Right cardiac atrium (tissue), 5 donors: Measurements from ENCODE around the gene ZBTB12. TPM values are rescaled to one million over a fixed set of nuclear protein-coding genes. Genes with fewer than 3 reads are reported as not detected.
A peak's percentile ranks its signal among the peaks of the same experiment; 100 is the strongest.
"Not testable (repeated sequence)": the region's sequence is repeated elsewhere in the genome, so short reads cannot be mapped to it uniquely, and the experiment has no call there.

Experiments
- ATAC-seq, 2 donors: fragments of 200-7000 bp; cut with Tn5 transposase; one replicate each; pipeline versions ENCODE4 v1.8.0 to v1.9.1; 2020; ENCODE audit warnings: moderate library complexity in 2 of 2, mild to moderate bottlenecking in 1 of 2
- DNase-seq, 3 donors: peaks; one replicate each; pipeline ENCODE4 v3.0.0-alpha.2; 2020
- H3K27ac ChIP-seq: one replicate; pipeline ENCODE4 v1.5.1; 2013; ENCODE audit warnings: mild to moderate bottlenecking, low read length, control low read depth, moderate library complexity
- H3K27me3 ChIP-seq: one replicate; pipeline ENCODE4 v1.6.1; 2013; ENCODE audit not compliant: control insufficient read depth, insufficient read depth
- H3K4me1 ChIP-seq: one replicate; pipeline ENCODE4 v1.6.1; 2013; ENCODE audit warnings: low read length; ENCODE audit not compliant: control insufficient read depth, insufficient read depth
- H3K4me3 ChIP-seq: one replicate; pipeline ENCODE4 v1.5.1; 2013; ENCODE audit warnings: low read length, control low read depth
- H3K9me3 ChIP-seq: one replicate; pipeline ENCODE4 v1.6.1; 2013; ENCODE audit warnings: low read length; ENCODE audit not compliant: control insufficient read depth
- WGBS: extraction: QIAGEN DNeasy Blood & Tissue Kit; methylation state at CpG from one replicate; pipeline ENCODE4 v1.1.7; 2013; 5-methylcytosine and 5-hydroxymethylcytosine counted together
- intact Hi-C, 4 donors: fragments of 100-400 bp; cut with DNase I; formaldehyde crosslinking; loops; one replicate each; pipeline versions ENCODE4 v1.11.0 to v1.14.0; 2022 to 2023
- polyA plus RNA-seq: library from polyadenylated mRNA; stranded (reverse); fragments of 200-250 nt; gene quantifications from one replicate; pipeline ENCODE4 v1.2.3, GENCODE V29; 2013
- total RNA-seq, 4 donors: library from RNA; stranded (reverse); fragmentation: NEBNext Ultra II Directional; extraction: Animal tissue kit (Norgen Biotek cat#: 25700); gene quantifications; one replicate each; pipeline ENCODE4 v1.2.1, GENCODE V29; 2021
- donor health status: healthy with polysubstance abuse.
- donor health status: DM: no; HTN: yes; CAD: no.
- donor health status: DM: no; HTN: no; CAD: no.
- donor health status: DM: no; HTN: yes; CAD: no; lungs with severe emphysema.
- donor health status: DM: yes; HTN: yes; CAD: no.

The ZBTB12 gene
- total and polyA plus RNA-seq, 5 donors, result 1.6 to 5.0 (median 3.0) TPM

GRCh38 chr6:31940256-31940664 is 38.4 kb upstream of the ZBTB12 start:
- no peak overlapping the region for H3K27ac ChIP-seq
- H3K27me3 ChIP-seq, result no peaks in the 10 kb centered on the region
- ATAC-seq (no peak), DNase-seq (no peak)
- intact Hi-C loops, result no loop called here
- H3K4me1 ChIP-seq, result no peaks in the 10 kb centered on the region
- H3K9me3 ChIP-seq, result no peaks in the 10 kb centered on the region
- H3K4me3 ChIP-seq, result no peak overlapping the region
- 14% methylated on average over 6 of the region's 6 CpGs for WGBS

DNA sequence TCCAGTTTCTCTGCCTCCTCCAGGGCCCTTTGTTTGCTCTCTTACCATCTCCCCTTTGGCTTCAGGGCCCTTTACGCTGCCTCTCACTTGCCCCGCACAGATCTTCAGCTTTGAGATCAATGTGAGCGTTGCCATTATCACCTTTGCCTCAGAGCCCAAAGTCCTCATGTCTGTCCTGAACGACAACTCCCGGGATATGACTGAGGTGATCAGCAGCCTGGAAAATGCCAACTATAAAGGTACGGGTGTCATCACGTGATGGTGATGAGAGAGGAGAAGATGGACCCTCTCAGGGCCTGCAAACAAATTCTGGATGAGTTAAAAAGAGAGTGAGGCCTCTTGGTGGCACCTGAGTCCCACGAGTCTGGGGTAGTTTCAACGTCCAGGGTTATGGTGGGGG is 33.9 kb upstream of the ZBTB12 start:
- WGBS, result 72% methylated on average over 9 of the region's 9 CpGs
- no peak for ATAC-seq
- no peak overlapping the region for H3K4me3 ChIP-seq
- DNase-seq, result no peak
- no peaks in the 10 kb centered on the region for H3K27me3 ChIP-seq
- intact Hi-C loops, result no loop called here
- H3K27ac ChIP-seq, result no peak overlapping the region
- no peaks in the 10 kb centered on the region for H3K9me3 ChIP-seq
- no peaks in the 10 kb centered on the region for H3K4me1 ChIP-seq

DNA sequence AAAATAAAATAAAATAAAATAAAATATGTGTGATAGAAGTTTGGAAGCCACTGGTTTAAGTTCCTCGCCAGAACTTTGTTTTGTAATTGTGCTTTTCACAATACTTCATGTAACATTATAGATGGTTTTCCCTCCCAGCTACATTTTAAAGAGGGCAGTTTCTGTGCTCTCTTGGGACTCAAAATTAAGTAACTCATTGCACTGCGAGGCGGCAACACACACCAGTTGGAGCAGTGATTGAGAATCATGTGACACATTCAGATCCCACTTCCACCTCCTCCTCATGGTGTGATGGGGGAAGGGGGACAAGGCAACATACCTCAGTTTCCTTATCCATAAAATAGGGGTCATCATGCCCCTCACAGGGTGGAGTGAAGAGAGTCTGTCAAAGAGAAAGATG is 33.1 kb upstream of the ZBTB12 start:
- ATAC-seq (no peak), DNase-seq (no peak)
- WGBS, result 53% methylated on average over 3 of the region's 3 CpGs
- Histone ChIP-seq H3K4me1 (no peaks in the 10 kb centered on the region), H3K27ac (no peak overlapping the region), H3K4me3 (no peak overlapping the region), H3K9me3 (no peaks in the 10 kb centered on the region), H3K27me3 (no peaks in the 10 kb centered on the region)
- intact Hi-C loops, result no loop called here

GRCh38 chr6:31933537-31933936 is 31.7 kb upstream of the ZBTB12 start:
- Histone ChIP-seq H3K27me3 (no peaks in the 10 kb centered on the region), H3K4me3 (no peak overlapping the region), H3K9me3 (no peaks in the 10 kb centered on the region), H3K4me1 (no peaks in the 10 kb centered on the region), H3K27ac (no peak overlapping the region)
- DNase-seq (no peak), ATAC-seq (peak in 1 of 2 donors; percentile 31)
- intact Hi-C loops, result no loop called here
- 82% methylated on average over 19 of the region's 19 CpGs for WGBS

GRCh38 chr6:31932137-31932536 is 30.3 kb upstream of the ZBTB12 start:
- H3K27ac ChIP-seq, intact Hi-C loops, H3K4me1 ChIP-seq, H3K9me3 ChIP-seq, DNase-seq, H3K4me3 ChIP-seq, H3K27me3 ChIP-seq, ATAC-seq: not testable (repeated sequence)
- WGBS, result 94% methylated on average over 32 of the region's 32 CpGs

GRCh38 chr6:31930962-31931361 is 29.1 kb upstream of the ZBTB12 start:
- ATAC-seq (no peak), DNase-seq (no peak)
- Histone ChIP-seq H3K9me3 (no peaks in the 10 kb centered on the region), H3K4me3 (no peak overlapping the region), H3K4me1 (no peaks in the 10 kb centered on the region), H3K27me3 (no peaks in the 10 kb centered on the region), H3K27ac (no peak overlapping the region)
- intact Hi-C loops, result no loop called here
- WGBS, result 88% methylated on average over 1 of the region's 1 CpG

GRCh38 chr6:31928672-31928939 is 26.7 kb upstream of the ZBTB12 start:
- ATAC-seq, result no peak
- intact Hi-C loops, result no loop called here
- no peak overlapping the region for H3K4me3 ChIP-seq
- WGBS, result 78% methylated on average over 9 of the region's 9 CpGs
- no peak overlapping the region for H3K27ac ChIP-seq
- H3K9me3 ChIP-seq, result no peaks in the 10 kb centered on the region
- no peak for DNase-seq
- H3K4me1 ChIP-seq, result no peaks in the 10 kb centered on the region
- H3K27me3 ChIP-seq, result no peaks in the 10 kb centered on the region

DNA sequence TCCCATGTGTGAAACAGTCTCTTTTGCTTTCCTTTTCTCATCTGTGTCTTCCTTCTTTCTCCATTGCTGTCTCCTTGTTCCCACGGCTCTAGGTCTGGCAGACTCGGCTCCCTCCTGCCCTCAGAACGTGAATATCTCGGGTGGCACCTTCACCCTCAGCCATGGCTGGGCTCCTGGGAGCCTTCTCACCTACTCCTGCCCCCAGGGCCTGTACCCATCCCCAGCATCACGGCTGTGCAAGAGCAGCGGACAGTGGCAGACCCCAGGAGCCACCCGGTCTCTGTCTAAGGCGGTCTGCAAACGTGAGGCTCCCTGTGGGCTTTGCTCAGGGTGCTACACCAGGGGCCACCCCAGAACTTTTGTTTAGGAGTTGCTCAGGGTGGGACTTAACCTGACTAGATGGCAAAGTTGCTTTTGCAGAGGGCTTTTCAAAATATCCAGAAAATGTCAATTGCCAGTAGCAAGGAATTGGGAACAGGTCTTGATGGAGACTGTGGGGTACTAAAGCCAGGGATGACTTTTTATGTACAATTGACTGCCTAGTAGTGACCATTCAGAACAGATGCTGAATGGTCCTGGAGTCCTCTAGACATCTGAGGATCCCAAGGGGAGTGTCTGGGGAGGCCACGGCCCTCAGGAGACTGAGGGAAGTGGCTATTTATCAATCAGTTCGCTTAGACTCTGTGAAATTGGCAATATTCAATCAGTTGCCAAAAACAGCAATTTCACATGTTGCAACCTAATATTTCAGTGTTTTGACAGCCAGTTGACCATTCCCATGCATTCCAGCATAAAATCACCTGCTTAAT is 26.2 kb upstream of the ZBTB12 start:
- ATAC-seq (peak; percentile 29 to 36), DNase-seq (peak in 1 of 3 donors; percentile 38)
- no peaks in the 10 kb centered on the region for H3K9me3 ChIP-seq
- no peaks in the 10 kb centered on the region for H3K27me3 ChIP-seq
- no peak overlapping the region for H3K4me3 ChIP-seq
- H3K27ac ChIP-seq, result no peak overlapping the region
- intact Hi-C loops, result no loop called here
- no peaks in the 10 kb centered on the region for H3K4me1 ChIP-seq
- WGBS, result 74% methylated on average over 11 of the region's 11 CpGs

- WGBS, result 56% methylated on average over 11 of the region's 11 CpGs
- intact Hi-C loops, result no loop called here
- no peak within 1 kb of the TSS for H3K27ac ChIP-seq
Measured at GRCh38 chr6:31927242-31927862, 25.5 kb upstream of the ZBTB12 start, which contains the start of gene C2. Gene C2 (plus strand): TSS chr6:31927717. CDS start chr6:31927753, 36 bp downstream.

DNA sequence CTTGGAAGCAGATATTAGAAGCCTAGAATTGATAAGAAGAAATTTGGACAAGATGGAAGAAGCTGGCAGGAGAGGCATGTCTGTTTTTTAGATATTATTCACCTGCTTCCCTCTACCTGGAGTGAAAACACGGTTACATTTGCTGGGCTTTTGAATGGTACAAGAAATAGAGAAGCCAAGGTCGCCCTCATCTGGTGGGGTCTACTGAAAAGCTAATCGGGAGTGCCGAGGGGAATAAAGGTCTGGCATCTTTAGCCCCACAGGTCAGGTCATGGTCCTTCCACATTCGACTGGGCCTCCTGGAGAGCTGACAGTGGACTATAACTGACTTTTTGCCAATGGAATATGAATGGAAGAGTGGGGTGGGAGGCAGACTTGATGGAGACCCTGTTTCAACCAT is 21.1 kb upstream of the ZBTB12 start:
- H3K4me1 ChIP-seq, result no peaks in the 10 kb centered on the region
- no peaks in the 10 kb centered on the region for H3K9me3 ChIP-seq
- no peaks in the 10 kb centered on the region for H3K27me3 ChIP-seq
- H3K4me3 ChIP-seq, result no peak overlapping the region
- WGBS, result 8% methylated on average over 5 of the region's 5 CpGs
- ATAC-seq (no peak), DNase-seq (no peak)
- intact Hi-C loops, result no loop called here
- no peak overlapping the region for H3K27ac ChIP-seq

More at GRCh38 chr6:31927242-31927862, 25.5 kb upstream of the ZBTB12 start, which contains the start of gene C2:
- H3K9me3 ChIP-seq, result no peaks in the 10 kb centered on the region
- H3K27me3 ChIP-seq, result no peaks in the 10 kb centered on the region
- no peak within 1 kb of the TSS for H3K4me3 ChIP-seq
- peak in 1 of 2 donors; percentile 14 for ATAC-seq
- no peaks in the 10 kb centered on the region for H3K4me1 ChIP-seq
- DNase-seq, result peak in 1 of 3 donors; percentile 51

GRCh38 chr6:31920811-31921210 is 18.9 kb upstream of the ZBTB12 start:
- Histone ChIP-seq H3K9me3 (no peaks in the 10 kb centered on the region), H3K4me1 (no peaks in the 10 kb centered on the region), H3K27ac (no peak overlapping the region), H3K27me3 (no peaks in the 10 kb centered on the region), H3K4me3 (no peak overlapping the region)
- DNase-seq (no peak), ATAC-seq (peak in 1 of 2 donors; percentile 28)
- intact Hi-C loops, result no loop called here
- 67% methylated on average over 2 of the region's 2 CpGs for WGBS
